HG02759 (cell line): Measurements from ENCODE around the gene COL6A2.

Experiments used
- ATAC-seq: cut with Tn5 transposase; IDR thresholded peaks from one replicate; pipeline ENCODE4 v1.9.1; 2021; ENCODE audit warnings: mild to moderate bottlenecking, moderate library complexity; ENCODE audit not compliant: unreplicated experiment

COL6A2 gene

GRCh38 chr21:46112725-46113215 lies 14.9 kb downstream of the COL6A2 start:
- ATAC-seq = no peak

- no peak for ATAC-seq
Measured at GRCh38 chr21:46113497-46114176, 15.7 kb downstream of the COL6A2 start.

DNA sequence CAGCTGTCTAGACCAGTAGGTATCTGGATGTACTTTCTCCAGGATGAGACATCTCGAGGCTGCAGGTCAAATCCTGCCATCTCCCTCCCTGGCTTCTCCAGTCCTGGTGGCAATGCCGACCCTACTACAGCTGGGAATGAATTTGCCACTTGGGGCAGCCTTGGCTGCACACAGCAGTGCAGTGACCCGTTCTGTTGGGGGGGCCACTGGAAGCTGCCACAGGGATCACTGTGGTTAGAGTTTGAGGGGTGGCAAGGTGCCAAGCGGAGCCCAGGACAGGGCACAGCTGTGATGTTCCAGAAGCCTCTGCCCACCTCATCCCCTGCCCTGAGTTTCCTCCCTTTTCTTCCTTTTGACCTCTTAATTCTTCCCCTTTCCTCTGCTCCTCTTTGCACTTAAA lies 17.1 kb downstream of the COL6A2 start:
- no peak for ATAC-seq

- ATAC-seq = no peak
Measured at GRCh38 chr21:46115441-46116188, 17.7 kb downstream of the COL6A2 start.

DNA sequence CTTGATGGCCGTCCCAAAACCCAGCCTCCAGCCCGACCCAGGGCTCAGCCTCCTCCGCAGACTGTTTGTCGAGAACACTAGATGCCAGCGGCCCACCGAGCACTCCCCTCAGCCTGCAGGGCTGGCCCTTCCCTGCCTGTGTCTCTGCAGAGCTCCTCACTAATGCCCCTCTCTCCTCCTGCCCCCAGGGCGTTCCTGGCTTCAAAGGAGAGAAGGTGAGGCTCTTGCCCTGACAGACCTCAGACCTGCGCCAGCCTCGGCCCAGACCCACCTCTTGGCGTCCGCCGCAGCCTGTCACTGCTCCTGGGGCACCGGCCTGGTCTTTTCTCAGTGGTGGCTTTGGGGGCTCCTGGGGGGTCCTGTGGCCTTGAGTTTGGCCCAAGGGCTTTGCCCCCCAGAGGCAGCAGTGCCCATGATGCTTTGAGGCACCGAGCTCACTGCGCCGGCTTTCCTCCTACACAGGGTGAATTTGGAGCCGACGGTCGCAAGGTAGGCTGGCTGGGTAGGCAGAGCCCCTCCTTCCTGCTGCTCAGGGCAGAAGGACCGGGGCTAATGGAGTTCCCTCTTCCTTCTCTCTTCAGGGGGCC lies 18.4 kb downstream of the COL6A2 start:
- ATAC-seq = no peak

DNA sequence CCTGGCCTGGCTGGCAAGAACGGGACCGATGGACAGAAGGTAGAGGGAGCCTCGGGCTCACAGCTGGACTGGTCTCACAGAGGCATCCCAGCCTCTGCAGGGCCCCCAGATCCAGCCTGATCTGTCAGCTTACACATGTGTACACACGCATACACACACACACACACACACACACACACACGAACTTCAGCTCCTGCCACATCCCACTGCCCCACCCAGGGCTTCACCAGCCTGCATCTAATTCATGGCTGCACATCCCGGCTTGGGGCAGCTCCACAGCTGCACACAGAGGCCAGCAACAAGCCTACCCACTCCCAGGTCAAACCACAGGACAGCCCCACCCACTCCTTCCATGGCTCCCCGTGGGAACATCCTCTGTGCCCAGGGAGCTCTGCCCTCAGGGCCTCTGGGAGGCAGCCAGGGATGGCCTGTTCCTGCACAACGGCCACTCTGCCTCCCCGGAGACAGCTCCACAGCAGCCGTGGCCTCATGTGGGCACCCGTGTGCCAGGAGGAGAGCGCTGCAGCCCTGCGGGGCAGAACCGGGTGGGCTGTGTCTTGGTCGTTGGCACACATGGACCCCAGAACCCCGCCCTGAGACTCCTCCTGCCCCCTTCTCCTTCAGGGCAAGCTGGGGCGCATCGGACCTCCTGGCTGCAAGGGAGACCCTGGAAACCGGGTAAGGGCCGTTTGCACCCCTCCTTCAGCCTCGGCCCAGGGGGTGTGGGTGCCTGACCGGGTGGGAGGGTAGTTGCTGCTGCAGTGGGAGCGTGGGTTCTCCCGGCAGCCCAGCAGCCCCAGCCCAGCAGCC lies 19.1 kb downstream of the COL6A2 start:
- ATAC-seq = no peak

GRCh38 chr21:46117586-46118315 lies 19.8 kb downstream of the COL6A2 start:
- no peak for ATAC-seq

DNA sequence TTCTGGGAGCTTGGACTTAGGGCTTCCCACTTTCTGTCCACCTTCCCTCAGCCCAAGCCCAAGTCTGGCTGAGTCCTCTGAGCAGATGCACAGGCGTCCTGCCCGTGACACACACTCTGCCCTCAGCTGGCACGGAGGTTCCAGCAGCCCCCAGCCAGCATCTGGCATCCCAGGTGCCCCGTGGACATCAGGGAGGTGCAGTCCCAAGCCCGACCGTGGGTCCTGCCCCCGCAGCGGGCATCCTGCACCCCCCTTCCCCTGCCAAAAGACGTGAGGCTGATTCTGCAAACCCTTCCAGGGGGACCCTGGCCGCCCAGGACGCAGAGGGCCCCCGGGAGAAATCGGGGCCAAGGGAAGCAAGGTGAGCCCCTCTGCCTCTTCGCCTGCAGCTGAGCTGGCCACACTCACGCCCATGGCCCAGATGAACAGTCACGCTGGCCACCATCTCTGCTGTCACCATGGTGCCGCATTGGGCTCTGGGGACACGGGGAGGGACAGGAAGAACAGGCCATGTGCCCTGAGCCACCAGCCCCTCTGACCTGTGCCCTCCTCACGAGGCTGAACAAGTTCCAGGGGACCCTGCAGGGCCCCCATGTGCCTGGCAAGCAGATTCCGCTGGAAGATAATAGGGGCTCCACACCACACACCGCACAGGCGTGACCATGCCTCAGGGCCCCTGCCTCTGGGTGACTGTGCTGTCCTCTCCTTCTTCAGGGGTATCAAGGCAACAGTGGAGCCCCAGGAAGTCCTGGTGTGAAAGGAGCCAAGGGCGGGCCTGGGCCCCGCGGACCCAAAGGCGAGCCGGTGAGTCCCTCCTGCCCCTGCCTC lies 20.6 kb downstream of the COL6A2 start:
- no peak for ATAC-seq

DNA sequence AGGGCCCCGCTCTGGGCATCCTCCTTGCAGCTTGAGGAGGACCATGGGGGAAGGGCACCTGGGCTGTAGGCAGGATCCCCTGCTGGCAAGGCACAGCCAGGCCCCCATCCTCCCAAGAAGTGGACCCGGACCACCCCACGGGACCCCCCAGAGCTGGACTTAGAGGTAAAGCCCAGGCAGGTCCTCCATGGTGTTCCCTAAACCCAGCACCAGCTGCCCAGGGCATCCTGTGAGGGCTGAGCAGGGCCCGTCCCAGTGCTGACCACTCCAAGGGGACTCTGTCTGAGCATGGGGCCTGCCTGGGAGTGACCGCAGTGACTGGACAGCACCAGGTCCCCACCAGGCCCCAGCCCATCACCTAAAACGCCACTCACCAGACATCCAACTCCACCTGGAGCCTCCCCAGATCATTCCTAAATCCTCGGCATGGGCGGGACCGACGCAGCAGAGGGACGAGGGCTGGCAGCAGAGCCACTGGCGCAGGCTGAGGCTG lies 21.3 kb downstream of the COL6A2 start:
- no peak for ATAC-seq

- ATAC-seq = no peak
Measured at GRCh38 chr21:46119637-46120271, 21.8 kb downstream of the COL6A2 start.

DNA sequence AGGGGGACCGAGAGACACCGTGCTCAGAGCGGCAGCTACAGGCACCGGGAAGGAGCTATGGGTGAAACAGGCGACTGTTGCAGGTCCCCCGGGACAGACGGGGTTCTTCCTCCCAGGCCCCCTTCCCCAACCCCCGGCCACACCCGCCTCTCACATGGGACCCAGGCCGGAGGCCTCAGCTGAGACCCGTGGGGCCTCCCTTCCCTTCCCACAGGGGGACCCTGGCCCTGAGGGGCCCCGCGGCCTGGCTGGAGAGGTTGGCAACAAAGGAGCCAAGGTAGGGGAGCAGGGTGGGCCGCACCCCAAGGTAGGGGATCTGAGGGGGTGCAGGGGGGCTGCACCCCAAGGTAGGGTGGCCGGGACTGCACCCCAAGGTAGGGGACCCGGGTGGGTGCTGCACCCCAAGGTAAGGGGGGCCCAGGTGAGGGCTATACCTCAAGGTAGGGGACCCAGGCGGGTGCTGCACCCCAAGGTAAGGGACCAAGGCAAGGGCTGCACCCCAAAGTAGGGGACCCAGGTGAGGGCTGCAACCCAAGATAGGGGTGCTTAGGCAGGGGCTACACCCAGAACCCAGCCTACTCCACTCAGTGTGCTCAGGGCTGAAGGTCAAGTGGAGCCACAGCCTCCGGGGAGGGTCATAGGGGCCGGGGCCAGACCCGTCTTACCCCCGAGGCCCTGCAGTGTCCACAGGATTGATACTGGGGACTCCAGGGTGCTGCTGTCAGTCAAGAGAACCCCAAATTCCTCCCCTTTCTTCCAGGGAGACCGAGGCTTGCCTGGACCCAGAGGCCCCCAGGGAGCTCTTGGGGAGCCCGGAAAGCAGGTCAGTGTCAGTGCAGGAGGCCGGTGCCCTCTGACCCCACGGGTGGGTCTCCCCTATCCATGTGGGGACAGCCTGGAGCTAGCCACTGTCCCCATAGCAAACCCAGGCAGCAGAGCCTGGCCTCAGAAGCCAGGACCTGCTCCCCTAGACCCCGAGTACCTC lies 22.7 kb downstream of the COL6A2 start:
- no peak for ATAC-seq

DNA sequence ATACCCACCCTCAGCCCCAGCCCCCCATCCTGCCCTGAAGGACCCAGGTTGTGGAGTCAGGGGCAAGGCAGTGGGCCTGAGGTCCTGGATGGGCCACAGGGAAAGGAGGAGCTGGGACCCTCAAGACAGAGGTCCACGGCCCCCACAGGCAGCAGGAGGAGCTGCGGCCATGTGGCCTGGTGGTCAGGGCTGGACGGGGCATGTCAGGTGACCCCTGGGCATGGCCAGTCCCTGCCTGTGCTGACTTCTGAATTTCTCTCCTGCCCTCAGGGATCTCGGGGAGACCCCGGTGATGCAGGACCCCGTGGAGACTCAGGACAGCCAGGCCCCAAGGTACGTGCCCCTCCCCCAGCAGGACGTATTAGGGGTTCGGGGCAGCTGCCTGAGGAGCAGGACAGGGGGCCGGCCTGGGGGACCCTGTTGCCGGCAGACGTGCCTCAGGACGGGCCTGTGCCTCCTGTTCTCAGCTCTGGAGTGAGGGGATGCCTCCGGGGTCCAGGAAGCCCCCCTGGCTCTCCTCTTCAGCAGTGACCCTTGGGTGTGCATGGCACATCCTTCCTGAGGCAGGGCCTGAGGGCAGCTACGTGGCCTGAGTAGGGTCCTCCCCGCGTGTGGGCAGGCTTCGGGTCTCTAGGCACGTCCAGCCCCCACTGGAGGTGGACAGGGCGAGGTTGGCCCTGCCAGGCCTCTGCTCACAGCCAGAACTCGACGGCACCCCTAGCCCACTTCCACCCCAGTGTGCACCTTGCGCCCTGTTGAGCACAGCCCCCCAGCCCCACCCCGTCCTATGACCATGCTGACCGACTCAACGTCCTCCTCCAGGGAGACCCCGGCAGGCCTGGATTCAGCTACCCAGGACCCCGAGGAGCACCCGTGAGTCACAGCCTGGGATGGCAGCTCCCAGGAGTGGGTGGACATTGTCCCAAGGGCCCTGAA lies 23.6 kb downstream of the COL6A2 start:
- no peak for ATAC-seq

DNA sequence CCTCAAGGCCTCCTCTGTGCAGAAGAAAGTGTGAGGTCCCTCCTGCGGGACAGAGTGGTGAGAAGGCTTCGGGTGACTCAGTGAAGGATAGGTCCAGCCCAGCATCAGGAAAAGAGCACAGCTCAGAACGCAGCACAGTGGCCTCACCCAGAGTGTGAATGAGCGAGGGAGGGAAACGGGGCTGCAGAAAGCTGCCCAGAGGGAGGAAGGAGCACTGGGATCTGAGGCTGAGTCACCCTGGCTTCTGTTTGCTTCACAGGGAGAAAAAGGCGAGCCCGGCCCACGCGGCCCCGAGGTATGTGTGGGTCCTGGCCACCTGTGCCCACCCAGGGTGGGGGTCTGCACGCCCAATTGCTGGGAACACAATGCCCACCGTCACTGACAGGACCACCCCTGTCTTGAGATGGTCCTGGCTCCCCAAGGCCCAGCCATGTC lies 24.3 kb downstream of the COL6A2 start:
- ATAC-seq = no peak

DNA sequence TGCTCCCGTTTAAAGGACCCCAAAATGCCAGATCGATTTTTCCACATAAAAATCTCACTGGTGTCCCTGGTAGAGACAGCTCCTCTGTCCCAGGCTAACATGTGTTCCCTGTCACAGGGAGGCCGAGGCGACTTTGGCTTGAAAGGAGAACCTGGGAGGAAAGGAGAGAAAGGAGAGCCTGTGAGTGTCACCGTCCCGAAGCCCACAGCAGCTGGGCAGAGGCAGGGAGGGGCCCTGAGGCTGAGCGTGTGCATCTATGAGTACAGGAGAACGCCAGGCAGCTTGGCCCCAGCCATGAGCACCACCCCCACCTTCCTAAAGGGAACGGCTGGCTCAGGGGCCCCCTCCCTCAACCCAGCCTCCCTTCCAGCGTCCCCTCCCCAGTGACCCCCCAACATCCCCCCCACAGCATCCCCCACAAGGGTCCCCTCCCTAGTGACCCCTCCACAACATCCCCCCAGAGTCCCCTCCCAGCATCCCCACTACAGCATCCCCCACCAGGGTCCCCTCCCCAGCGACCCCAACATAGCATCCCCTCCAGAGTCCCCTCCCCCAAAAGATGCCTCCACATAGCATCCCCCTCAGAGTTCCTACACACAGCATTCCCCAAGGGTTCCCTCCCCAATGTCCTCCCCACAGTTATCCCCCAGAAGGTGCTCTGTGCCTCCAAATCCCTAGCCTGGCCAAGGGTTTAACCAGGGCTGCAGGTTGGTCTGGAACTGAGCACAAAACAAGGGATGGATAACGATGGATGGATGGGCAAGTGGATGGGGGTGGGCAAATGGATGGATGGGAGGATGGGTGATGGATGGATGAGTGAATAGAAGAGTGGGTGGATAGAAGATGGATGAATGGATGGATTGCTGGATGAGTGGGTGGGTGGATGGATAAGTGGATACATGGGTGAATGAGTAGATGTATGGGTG lies 25.1 kb downstream of the COL6A2 start:
- ATAC-seq = no peak

DNA sequence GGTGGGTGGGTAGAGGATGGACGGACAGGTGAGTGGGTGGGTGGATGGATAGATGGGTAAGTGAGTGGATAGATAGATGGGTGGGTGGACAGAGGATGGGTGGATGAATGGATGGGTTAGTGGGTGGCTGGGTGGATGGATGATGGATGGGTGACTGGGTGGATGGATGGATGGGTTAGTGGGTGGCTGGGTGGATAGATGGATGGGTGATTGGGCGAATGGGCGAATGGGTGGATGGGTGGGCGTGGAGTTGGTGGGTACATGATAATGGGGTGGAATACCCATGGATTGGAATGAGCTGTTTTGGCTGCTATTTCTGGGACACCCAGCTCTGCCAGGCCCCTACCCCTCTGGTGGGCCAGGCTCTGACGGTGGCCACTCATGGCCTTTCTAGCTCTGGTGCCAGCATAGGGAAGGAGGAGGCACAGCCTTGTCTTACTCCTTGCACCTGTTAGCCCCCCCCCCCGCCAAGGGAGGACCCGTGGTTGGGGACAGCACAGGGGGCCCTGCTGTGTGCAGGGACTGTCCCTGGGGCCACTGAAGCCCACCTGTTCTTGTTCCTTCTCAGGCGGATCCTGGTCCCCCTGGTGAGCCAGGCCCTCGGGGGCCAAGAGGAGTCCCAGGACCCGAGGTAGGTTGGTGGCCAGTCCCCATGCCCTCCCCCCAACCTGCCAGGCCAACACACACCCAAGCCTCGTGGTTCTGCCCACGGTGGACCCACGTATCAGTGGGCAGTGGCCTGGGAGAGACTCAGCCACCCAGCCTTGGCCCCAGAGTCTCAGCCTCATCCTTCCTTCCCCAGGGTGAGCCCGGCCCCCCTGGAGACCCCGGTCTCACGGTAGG lies 26.4 kb downstream of the COL6A2 start:
- no peak for ATAC-seq
